CD4-positive, alpha-beta T cell treated with Interleukin-10 for 1 hour (primary cell): ENCODE data around the gene TNFAIP8L1.
"Not testable (repeated sequence)": the region's sequence is repeated elsewhere in the genome, so short reads cannot be mapped to it uniquely, and the experiment has no call there.

Experiments used
- DNase-seq: peaks from one replicate; pipeline ENCODE4 v3.0.0-alpha.2; 2020

The TNFAIP8L1 gene

DNA sequence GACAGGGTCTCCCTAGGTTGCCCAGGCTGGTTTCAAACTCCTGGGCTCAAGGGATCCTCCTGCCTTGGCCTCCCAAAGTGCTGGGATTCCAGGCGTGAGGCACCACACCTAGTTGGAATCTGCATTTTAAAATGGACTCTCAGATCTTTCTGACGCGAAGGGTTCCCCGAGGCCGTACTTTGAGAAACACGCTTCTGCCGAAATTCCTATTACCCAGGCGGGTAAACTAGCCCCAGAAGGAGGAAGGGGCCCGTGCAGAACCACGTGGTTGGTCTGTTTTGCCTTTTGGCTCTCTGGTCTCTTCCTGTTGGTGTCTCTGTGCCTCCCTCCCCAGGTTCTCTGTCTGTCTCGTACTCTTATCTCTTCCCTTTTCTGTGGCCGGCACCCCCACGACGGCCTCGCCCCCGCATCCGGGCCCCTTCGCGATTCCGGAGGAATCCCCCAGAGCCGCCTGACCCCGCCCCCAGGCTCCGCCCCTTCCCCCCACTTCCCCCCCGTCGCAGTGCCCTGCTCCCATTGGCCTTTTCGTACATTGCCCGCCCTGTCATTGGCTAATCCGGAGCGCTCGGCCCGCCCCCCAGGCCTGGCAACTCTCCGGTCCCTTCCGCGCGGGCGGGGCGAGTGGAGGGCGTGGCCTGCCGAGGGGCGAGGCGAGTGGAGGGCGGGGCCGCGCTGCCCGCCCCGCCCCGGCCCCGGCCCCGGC lies at the start of gene TNFAIP8L1:
Gene TNFAIP8L1, plus strand, starts transcription at position 689 of the 703 bp plus-strand sequence. CDS start 12,354 bp downstream, outside the sequence.
- DNase-seq: peak; percentile 99

- no peak for DNase-seq
These were observed 49.5 kb upstream of the TNFAIP8L1 start for GRCh38 chr19:4589579-4590410.

DNA sequence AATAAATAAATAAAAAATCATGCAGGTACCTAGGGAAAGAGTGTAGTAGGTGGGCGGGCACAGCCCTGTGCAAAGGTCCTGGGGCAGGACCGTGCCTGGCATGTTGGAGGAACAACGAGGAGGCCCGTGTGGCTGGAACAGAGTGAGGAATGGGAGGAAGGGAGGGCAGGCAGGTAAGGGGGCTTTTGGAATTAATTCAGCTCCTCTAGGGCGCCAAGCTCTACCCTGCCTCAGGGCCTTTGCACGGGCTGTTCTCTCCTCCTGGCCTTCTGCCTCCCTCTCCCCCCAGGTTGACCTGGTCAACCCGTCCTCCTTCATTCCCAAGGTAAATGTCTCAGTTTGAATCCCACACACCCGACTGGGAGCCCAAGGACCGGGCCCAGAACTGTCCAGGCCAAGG lies 48.8 kb upstream of the TNFAIP8L1 start:
- no peak for DNase-seq

DNA sequence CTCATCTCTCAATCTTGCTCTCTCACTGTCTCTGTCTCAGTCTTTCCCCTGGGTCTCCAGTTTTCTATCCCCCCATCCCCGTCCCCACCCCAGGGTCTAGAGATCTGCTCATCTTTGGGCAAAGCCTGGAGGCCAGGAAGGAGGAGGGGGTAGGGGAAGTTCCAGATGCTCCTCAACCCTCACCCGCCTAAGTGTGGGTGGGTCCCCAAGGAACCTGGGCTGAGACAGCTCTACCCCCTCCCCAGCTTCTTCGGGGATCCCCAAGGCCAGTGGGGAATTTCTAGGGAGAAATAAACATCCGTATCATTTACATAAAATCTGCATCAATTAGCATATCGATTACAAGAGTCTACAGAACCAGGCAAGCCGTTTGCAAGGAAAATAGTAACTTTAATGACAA lies 48.0 kb upstream of the TNFAIP8L1 start:
- no peak for DNase-seq

DNA sequence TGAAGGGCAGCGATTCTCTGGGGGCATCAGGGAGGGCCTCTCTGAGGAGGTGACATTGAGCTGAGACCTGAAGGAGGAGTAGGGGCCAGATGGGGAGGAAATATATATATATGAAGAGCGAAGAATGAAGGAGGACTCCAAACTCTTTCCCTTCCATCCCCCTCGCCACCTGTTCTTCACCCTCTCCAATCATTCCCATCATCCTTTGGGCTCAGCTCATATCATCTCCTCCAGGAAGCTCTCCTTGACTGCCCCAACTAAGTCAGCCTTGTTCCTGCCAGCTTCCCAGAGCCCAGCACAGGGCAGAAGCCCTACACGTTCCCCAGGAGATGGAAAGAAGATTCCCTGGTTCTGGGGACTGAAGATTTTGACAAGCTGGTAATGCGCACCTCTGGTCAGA lies 46.9 kb upstream of the TNFAIP8L1 start:
- DNase-seq: no peak

DNA sequence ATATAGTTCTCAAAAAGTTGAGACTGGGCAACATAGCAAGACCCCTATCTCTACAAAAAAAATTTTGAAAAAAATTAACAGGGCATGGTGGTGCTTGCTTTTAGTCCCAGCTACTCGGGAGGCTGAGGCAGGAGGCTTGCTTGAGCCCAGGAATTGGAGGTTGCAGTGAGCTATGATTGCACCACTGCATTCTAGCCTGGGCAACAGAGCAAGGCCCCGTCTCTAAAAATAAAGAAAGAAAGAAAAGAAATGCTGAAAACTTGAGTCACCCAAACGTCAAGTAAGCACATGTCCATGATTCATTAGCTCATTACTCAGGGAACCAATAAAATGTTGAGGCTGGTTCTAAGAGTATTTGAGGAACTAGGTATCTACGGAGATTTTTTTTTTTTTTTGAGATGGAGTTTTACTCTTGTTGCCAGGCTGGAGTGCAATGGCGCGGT lies 45.9 kb upstream of the TNFAIP8L1 start:
- DNase-seq: no peak

GRCh38 chr19:4594201-4594600 lies 45.1 kb upstream of the TNFAIP8L1 start:
- no peak for DNase-seq

- not testable (repeated sequence) for DNase-seq
These were observed 44.2 kb upstream of the TNFAIP8L1 start for GRCh38 chr19:4595158-4595557.

DNA sequence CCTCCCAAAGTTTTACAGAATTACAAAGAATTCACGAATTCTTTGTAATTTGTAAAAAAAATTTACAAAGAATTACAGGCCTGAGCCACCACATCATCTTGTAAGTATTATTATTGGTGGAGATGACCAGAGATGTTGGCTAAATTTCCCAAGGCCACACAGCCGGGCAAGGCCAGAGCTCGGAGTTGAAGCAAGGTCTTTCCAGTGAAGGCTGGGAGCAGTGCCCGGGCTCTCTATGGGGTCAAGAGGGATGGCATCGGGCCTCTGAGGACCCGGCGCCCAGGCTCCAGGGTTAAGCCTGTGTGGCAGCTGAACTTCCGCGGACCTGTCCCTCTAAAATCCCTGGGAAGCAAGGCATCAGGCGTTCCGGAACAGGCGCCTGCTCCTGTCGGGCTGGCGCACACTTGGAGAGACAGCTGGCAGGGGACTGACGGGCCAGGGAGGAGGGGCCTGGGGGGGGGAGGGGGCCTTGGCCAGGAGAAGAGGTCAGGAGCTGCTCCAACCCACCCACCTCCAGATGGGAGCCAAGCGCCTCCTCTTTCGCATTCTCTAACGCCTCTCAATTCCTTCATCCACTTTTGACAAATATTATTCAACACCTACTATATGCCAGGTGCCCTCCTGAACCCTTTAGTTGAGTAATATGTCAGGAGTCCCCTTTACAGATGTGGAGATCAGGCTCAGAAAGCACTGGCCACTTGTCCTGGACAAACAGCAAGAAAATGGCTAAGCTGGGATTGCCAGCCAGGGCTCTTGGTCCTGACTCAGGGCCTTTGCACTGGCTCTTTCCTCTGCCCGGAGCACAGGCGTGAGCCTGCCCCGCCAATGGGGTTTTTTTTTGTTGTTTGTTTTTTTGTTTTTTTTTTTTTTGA lies 43.0 kb upstream of the TNFAIP8L1 start:
- DNase-seq: no peak

DNA sequence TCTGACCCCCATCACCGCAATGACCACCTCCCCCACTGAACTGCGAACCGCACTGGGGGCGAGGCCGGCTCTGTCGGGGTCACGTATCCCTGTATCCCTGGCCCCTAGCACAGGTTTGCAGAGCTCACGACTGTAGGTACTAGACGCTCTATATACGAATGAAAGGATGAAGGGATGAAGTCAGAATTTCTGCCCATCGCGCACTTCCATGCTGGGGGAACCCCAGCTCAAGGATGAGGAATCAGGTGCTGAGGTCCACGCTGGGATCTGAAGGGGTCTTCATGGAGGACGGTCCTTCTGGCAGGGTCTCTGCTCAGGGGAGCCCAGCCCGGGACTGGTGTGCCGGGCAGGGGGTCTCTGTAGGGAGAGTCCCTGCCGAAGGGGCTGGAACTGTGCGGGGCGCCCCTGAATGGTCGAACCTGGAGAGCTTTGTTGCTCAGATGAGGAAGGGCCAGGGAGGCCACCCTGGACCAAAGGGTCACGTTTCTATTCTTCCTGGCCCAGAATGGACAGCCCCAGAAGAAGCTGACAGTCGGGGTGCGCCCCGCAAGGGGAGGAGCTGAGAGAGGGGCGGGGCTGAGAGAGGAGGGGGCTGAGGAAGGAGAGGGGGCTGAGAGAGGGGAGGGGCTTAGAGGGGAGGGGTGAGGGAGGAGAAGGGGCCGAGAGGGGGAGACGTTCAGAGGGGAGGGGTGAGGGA lies 41.9 kb upstream of the TNFAIP8L1 start:
- peak; percentile 38 for DNase-seq

DNA sequence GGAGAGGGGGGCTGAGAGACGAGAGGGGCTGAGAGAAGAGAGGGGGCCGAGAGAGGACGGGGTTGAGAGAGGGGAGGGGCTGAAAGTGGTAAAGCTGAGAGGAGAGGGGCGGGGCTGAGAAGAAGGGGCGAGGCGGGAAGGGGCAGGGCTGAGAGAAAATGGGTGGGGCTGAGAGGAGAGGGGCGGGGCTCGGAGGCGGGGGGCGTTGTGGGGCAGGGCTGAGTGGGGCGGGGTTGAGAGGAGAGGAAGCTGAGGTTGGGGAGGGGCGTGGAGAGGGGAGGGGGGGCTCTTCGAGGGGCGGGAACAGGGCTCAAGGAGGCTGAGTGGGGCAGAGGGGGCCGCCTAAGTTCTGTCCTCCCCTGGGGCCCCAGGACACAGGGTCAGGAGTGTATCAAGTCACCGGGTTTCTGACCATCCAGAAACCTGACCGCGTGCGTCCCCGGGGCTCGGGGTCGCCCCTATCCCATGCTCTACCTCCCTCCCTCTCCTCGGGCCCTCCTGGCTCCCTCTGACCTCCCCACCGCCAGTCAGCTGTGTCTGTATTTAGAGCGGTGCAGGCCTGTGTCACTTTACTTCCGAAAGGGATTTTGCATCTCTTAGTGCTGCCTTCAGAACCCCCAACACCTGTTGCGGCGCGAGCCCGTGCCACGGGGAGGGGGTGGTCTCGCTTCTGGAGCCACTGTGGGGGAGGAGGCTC lies 41.2 kb upstream of the TNFAIP8L1 start:
- peak; percentile 52 for DNase-seq

DNA sequence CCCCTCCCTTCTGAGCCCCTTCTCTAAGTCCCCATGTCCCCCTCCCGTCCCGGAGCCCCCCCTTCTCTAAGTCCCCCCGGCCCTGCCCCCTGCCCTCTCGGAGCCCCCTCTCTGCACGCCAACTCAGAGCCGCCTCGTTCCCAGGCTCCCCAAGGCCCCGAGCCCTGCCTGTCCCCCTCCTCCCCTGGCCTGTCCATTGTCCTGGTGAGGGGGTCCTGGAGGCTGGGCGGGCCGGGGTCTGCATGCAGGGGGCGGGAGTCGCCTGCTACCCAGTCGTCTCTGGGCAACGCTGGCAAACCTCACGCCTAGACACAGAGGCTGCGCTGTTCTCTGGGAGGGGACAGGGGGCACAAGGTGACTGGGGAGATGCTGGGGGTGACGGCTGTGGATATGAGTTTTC lies 40.6 kb upstream of the TNFAIP8L1 start:
- no peak for DNase-seq

DNA sequence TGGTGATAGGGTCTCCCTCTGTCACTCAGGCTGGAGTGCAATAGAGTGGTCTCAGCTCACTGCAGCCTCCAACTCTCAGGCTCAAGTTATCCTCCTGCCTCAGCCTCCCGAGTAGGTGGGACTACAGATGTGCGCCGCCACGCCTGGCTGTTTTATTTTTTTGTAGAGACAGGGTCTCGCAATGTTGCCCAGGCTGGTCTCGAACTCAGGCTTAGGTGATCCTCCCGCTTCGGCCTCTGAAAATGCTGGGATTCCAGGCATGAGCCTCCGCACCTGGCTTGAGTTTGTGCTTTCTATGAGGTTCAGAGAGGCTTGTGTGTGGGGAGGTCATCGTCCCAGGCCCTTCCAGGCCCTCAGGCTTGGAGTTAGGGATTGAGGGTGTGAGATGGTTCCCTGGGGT lies 39.2 kb upstream of the TNFAIP8L1 start:
- DNase-seq: no peak

DNA sequence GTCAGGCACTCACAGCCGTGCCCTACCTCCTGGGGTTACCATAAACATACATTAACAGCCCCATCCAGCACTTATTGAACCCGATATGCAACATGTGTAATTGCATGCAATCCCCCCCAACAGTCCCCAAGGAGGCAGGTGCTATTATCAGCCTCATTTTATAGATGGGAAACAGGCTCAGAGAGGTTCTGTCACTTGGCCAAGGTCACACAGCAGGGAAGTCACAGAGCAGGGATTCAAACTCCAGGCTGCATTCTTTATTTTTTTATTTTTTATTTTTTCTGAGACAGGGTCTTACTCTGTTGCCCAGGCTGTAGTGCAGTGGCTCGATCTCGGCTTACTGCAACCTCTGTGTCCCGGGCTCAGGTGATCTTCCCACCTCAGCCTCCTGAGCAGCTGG lies 38.4 kb upstream of the TNFAIP8L1 start:
- no peak for DNase-seq

DNA sequence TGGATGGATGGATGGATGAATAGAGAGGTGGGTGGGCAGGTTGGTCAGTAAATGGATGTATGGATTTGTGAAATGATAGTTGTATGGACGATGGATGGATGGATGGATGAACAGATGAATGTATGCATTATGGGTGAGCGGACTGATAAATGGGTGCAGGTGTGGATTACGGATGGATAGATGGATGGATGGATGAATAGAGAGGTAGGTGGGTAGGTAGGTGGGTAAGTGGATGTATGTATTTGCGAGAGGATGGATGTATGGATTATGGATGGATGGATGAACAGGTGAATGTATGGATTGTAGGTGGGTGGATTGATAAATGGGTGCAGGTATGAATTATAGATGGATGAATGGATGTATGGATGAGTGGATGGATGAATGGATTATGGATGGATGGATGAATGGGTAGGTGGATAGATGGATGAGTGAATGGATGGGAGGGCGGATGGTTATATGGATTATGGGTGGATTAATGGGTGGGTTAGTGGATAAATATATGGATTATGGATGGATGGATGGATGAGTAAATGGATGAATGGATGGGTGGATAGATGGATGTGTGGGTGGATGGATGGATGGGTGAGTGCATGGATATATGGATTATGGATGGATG lies 37.0 kb upstream of the TNFAIP8L1 start:
- DNase-seq: no peak

GRCh38 chr19:4602915-4603314 lies 36.4 kb upstream of the TNFAIP8L1 start:
- DNase-seq: no peak

DNA sequence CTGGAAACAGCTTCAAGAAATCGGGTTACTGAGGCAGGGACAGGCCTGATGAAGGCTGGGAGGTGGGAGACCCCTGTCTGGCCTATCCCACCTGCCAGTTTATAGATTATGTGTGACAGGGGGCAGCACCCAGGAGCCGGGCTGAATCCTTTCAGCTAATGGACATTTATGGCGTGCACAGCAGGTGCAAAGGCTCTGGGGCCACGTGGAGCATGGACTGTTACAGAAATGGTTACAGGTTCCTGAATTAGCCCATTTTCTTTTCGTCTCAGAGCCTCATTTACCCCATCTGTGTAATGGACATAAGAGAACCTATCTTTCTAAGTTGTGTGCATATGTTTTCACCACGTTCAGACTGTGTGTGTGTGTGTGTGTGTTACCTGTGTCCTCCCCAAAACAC lies 34.4 kb upstream of the TNFAIP8L1 start:
- DNase-seq: no peak

DNA sequence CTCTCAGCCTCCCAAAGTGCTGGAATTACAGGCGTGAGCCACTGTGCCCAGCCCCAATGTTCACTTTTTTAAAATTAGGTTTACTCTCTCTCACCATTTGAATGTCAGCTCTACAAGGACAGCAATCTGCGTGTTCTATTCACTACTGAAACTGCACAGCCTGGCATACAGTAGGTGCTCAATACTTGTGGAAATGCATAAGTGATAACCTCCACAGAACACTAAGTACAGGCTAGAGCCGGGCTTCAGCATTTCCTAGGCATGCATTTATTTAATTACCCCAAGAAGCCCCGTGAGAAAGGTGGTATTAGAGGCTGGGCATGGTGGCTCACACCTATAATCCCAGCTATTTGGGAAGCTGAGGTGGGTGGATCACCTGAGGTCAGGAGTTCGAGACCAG lies 33.1 kb upstream of the TNFAIP8L1 start:
- no peak for DNase-seq

DNA sequence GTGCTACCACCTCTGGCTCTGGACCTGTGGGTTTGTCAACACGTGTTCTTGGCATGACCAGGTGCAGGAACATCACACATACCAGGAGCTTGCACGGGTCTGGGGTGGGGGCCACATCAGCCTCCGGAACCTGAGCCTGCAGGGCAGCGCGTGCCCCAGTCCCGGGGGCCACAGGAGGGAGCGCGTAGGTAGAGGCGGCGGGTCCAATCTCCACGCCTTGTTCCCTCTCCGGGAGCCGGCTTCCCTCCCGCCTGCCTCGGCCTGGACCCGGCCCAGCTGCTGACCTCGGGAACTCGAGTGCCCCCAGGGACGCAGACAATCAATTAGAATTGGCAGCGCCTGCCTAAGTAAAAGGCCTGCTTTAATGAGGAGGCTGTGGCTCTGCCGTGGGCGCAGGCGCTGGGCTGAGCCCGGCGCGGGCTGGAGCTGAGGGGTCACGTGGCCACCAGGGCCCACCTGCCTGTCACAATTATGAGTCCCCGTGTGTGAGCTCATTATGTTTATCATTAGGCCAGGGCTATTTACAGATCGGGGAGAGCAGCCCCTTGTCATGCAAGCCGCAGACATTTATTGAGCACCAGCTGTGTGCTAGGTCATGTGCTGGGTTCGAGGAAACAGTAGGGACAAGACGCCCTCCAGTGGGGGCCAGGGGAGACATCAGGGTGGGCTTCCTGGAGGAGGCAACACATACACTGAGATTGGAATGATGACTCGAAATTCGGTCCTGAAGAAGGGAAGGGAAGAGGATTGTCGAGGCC lies 32.2 kb upstream of the TNFAIP8L1 start:
- no peak for DNase-seq

DNA sequence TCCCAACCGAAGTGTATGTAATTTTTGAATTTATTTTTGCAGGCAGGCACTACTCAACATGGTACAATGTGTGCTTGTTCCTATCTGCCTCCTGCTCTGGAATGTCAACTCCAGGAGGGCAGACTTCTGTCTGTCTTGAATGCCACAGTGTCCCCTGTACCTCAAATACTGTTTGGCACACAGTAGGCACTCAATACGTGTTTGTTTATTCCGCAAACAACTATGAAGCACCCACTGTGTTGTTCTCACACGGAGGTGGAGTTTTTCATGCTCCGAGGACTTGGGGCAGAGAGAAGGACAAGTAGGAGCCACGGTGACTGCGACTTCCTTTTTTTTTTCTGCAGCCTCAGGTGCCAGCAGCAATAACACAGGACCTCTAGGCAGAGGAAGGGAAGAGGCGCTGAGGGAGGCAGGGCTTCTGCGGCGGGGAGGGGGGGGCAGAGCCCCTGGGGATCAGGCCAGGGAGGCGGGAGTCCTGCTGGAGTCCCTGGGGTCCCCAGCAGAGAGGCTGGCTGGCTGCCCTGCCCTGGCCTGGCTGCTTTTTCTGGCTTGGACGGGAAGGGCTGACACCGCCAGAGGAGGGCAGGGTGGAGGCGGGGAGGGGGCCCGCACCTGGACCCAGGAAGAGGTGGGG lies 29.3 kb upstream of the TNFAIP8L1 start:
- DNase-seq: no peak
